ENCODE results near the gene COX14.

Gene COX14

DNA sequence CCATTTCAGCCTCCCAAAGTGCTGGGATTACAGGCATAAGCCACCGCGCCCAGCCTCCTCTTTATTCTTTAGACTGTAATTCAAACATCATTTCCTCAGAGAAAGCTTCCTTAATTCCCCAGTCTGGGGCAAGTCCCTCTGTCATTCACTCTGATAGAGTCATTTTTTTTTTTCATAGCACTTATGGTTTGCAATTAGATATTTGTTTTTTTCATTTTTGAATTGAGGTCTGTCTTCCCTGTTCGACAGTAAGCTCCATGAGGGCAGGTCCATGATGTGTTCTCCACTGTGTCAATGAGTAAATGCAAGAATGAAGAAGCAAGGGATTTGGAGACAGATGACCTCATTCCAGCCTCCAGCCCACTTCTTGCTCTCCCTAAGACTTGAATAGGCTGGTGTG, 42.5 kb upstream of the COX14 start:
- TF ChIP-seq, protein P1, sequence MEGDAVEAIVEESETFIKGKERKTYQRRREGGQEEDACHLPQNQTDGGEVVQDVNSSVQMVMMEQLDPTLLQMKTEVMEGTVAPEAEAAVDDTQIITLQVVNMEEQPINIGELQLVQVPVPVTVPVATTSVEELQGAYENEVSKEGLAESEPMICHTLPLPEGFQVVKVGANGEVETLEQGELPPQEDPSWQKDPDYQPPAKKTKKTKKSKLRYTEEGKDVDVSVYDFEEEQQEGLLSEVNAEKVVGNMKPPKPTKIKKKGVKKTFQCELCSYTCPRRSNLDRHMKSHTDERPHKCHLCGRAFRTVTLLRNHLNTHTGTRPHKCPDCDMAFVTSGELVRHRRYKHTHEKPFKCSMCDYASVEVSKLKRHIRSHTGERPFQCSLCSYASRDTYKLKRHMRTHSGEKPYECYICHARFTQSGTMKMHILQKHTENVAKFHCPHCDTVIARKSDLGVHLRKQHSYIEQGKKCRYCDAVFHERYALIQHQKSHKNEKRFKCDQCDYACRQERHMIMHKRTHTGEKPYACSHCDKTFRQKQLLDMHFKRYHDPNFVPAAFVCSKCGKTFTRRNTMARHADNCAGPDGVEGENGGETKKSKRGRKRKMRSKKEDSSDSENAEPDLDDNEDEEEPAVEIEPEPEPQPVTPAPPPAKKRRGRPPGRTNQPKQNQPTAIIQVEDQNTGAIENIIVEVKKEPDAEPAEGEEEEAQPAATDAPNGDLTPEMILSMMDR (IDR thresholded peaks at IDR 0.05; ENCODE audit: insufficient read depth, low read length, missing control alignments), result no peak
- DNase-seq (ENCODE audit: low read depth, low spot score), result no peak
- ChIA-PET POLR2A (no interaction called here), CTCF (interaction anchor here (1.0 to 22.9 kb wide), 23 partner anchors 9 to 292 kb away, joined by 4 to 1042 read pairs (median 12); partner anchors contain the start of genes AQP5, AQP6, COX14 and RACGAP1)
- H3K4me3 ChIP-seq (ENCODE audit: low read depth, low read length), result no peak overlapping the region

DNA sequence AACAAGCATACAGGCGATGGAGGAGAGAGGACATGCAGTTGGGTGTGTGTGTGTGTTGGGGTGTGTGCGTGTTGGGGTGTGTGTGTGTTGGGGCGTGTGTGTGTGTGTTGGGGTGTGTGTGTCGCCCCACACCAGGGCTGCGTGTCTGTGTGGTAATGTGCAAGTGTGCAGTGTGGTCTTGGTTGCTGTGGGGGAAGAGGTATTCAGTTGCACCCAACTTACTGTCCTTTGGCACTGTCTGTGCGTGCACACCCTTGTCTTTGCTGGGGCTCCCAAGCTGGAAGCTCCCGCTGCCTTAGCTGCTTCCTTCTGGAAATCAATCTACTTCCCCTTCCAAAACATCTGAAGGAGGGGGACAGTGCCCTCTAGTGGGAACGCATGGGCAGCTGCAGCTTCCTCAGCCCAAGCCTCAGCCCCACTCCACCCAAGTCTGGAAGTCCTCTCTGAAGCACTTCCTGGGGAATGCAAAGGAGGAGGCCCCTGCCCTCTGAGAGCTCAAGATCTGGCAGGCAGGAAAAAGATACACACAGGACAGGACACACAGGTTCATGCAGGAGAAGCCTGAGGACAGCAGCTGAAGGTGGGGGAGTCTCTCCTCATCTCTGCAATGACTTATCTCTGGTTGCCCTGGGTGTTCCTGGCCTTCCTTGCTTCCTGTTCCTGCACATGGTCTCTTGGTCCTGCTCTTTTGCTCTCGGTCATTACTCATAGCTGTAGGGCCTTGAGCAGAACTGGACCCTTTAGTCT, 41.5 kb upstream of the COX14 start:
- TF ChIP-seq, protein P1 (IDR thresholded peaks at IDR 0.05; ENCODE audit: insufficient read depth, low read length, missing control alignments), result peak; percentile 94
- H3K4me3 ChIP-seq (ENCODE audit: low read depth, low read length), result no peak overlapping the region
- ChIA-PET CTCF (interaction anchor here (0.7 to 22.9 kb wide), 45 partner anchors 9 to 717 kb away, joined by 3 to 1042 read pairs (median 6); partner anchors contain the start of genes AQP5, AQP6, COX14 and RACGAP1), POLR2A (interaction anchor here (0.6 to 0.9 kb wide), 3 partner anchors 17 to 630 kb away, joined by 3 to 4 read pairs (median 4); no protein-coding TSS in a partner anchor)
- DNase-seq (ENCODE audit: low read depth, low spot score), result no peak

DNA sequence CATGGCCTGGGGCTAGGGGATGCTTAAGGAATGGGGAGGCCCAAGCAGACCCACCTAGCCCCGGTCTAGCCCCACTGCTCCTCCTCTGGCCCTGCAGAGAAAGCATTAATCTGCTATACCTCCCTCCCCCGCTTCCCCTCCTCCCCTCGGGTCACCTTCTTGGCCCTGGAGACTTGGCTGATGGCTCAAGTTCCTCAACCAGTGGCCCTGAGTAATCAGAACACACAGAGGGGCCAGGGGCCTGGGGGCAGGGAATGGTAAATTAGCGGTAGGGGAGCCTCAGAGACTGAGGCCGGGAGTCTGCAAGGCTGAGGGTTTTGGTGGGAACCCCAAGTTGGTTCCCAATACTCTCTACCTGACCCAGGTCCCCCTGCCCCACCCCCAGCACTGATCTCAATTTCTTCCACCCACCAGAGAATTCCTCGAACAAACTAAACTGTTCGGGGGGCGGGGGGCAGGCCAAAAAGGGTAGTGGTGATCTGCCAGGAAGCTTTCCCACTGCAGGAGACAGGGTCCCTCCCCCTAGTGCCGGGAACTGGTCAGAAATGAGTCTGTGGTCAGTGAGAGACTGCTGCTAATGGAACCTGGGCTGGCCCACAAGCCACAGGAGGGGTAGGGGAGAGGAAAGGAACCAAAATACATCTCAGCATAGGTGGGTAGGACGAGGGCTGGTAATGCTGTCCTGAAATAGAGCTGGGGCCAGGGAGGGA, 39.7 kb upstream of the COX14 start:
- ChIA-PET POLR2A (no interaction called here), CTCF (interaction anchor here (1.2 to 22.9 kb wide), 10 partner anchors 13 to 206 kb away, joined by 3 to 1042 read pairs (median 42); partner anchors contain the start of genes AQP5, AQP6, COX14 and SMARCD1)
- H3K4me3 ChIP-seq (ENCODE audit: low read depth, low read length), result no peak overlapping the region
- DNase-seq (ENCODE audit: low read depth, low spot score), result no peak
- TF ChIP-seq, protein P1 (IDR thresholded peaks at IDR 0.05; ENCODE audit: insufficient read depth, low read length, missing control alignments), result no peak

DNA sequence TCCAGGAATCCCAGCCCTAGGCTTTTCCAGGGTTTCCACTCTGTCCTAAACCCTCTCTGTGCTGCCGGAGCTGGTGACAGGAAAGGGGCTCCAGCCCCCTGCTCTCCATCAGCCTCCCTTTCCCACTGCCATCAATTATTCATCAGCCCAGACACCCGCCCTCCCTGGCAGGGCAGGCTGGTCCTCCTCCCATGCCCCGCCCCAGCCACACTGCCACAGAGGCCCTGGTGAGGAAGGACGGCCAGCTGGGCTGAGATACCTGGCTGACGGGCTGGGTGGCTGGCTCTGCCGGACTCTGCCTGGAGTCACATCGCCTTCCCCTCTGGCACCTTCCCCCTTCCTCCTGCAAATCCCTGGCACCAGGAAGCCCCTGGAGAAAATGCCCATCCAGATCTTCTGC, 38.8 kb upstream of the COX14 start:
- TF ChIP-seq, protein P1 (IDR thresholded peaks at IDR 0.05; ENCODE audit: insufficient read depth, low read length, missing control alignments), result no peak
- no peak for DNase-seq (ENCODE audit: low read depth, low spot score)
- POLR2A ChIA-PET, result no interaction called here
- H3K4me3 ChIP-seq (ENCODE audit: low read depth, low read length), result no peak overlapping the region
- CTCF ChIA-PET, result interaction anchor here (1.2 to 22.9 kb wide), 10 partner anchors 11 to 241 kb away, joined by 3 to 1042 read pairs (median 15); partner anchors contain the start of genes AQP5, AQP6, COX14 and SMARCD1

DNA sequence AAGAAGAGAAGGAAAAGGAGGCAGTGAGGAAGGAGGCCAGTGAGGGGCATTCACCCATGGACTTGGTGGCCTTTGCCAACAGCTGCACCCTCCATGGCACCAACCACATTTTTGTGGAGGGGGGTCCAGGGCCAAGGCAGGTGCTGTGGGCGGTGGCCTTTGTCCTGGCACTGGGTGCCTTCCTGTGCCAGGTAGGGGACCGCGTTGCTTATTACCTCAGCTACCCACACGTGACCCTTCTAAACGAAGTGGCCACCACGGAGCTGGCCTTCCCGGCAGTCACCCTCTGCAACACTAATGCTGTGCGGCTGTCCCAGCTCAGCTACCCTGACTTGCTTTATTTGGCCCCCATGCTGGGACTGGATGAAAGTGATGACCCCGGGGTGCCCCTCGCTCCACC, 38.3 kb upstream of the COX14 start:
- ChIA-PET POLR2A (no interaction called here), CTCF (interaction anchor here (1.0 to 22.9 kb wide), 17 partner anchors 7 to 241 kb away, joined by 3 to 1042 read pairs (median 9); partner anchors contain the start of genes AQP5, AQP6, COX14 and SMARCD1)
- TF ChIP-seq, protein P1 (IDR thresholded peaks at IDR 0.05; ENCODE audit: insufficient read depth, low read length, missing control alignments), result no peak

More for the DNA sequence above, 38.3 kb upstream of the COX14 start:
- no peak for DNase-seq (ENCODE audit: low read depth, low spot score)
- no peak overlapping the region for H3K4me3 ChIP-seq (ENCODE audit: low read depth, low read length)

All from AG04449 (cell line).